HG02885 (cell line): Measurements from ENCODE around the gene NDN.

Experiments
- ATAC-seq: cut with Tn5 transposase; IDR thresholded peaks from one replicate; pipeline ENCODE4 v1.9.1; 2021; ENCODE audit warnings: mild to moderate bottlenecking; ENCODE audit not compliant: unreplicated experiment, poor library complexity

NDN gene

GRCh38 chr15:23642413-23643044, 44.6 kb downstream of the NDN start:
- ATAC-seq = peak; percentile 71
